NT2/D1 (cell line): Measurements from ENCODE around the gene PIK3R5.

ENCODE experiments used
- YY1 ChIP-seq: IDR thresholded peaks from 2 replicates; pipeline ENCODE4 v1.6.1; 2011; ENCODE audit not compliant: insufficient read length, insufficient read depth
- ZNF274 ChIP-seq: IDR thresholded peaks from 2 replicates; pipeline ENCODE4 v1.6.1; 2011; ENCODE audit warnings: mild to moderate bottlenecking, low read depth, low read length

DNA sequence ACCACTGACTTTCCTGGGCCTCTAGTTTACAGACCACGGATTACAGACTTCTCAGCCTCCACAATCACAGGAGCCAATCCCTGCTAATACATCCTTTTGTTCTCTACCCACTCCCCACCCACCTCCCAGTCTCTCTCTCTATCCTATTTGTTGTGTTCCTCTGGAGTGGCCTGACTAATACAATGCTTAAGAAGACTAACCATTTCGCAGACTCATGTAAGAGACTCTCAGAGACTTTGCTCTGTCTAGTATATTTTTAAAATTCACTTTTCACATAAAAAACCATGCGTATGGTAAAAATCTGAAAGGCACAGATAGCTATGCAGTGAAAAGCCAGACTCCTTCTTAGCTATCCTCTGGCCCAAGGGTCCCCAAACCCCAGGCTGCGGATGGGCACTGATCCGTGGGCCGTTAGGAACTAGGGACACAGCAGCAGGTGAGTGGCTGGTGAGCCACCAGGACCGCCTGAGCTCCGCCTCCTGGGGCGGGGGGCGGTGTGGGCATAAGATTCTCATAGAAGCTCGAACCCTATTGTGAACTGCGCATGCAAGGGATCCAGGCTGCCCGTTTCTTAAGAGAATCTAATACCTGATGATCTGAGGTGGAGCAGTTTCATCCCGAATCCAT lies 105.6 kb downstream of the PIK3R5 start:
- TF ChIP-seq ZNF274 = no peak
- TF ChIP-seq YY1 = no peak
